Renal cortex interstitium (tissue), 11 donors: ENCODE measurements around the gene CTBP2. TPM values are rescaled to one million over a fixed set of nuclear protein-coding genes. Genes with fewer than 3 reads are reported as not detected.

Experiments
- DNase-seq, 11 donors: peaks; one replicate each; pipeline ENCODE4 v3.0.0-alpha.2; 2013; ENCODE audit warnings: low read depth in 9 of 11, low spot score in 4 of 11; ENCODE audit errors: extremely low read depth in 1 of 11
- polyA plus RNA-seq, 3 donors: library from polyadenylated mRNA; unstranded; fragments of 120-200 nt; gene quantifications; one replicate each; pipeline ENCODE4 v1.2.1, GENCODE V29; 2013; ENCODE audit not compliant: insufficient read length in 3 of 3

The CTBP2 gene
- polyA plus RNA-seq, 3 donors: 89.2 to 101 (median 93.0) TPM

GRCh38 chr10:124957404-124957947, 202.9 kb downstream of the CTBP2 start:
- DNase-seq: no peak

DNA sequence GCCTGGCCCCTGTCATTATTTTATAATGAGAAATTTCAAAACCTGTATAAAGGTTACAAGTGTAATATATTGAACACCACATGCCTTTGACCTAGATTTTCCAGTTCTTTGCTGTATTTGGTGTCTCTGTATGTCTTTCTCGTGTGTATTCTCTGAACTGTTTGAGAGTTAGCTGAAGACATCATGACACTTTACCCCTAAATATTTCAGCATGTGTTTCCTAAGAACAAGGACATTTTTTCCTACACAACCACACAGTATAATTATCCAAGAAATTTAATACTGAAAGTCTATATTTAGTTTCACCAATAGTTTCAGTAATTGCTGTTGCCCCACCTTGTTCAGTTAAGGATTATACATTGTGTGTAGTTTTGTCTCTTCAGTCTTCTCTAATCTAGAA, 203.6 kb downstream of the CTBP2 start:
- no peak for DNase-seq

DNA sequence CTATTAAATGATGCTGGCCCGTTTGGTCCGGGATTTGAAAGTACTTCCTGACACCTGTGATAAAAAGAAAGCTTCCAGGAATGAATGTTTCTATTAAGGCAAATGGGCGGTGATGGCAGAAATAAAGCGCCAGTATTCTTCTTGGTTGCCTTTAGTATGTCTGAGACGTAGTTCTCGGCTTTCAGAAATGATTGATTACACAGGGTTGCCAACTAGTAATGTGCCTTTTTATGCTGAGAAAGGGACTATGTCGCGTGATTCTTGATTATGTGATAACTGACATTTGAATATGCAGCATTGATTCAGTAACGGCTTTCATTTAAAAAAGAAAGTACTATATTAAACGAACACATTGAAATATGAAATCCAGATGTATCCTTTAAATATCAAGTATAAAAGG, 204.5 kb downstream of the CTBP2 start:
- no peak for DNase-seq

DNA sequence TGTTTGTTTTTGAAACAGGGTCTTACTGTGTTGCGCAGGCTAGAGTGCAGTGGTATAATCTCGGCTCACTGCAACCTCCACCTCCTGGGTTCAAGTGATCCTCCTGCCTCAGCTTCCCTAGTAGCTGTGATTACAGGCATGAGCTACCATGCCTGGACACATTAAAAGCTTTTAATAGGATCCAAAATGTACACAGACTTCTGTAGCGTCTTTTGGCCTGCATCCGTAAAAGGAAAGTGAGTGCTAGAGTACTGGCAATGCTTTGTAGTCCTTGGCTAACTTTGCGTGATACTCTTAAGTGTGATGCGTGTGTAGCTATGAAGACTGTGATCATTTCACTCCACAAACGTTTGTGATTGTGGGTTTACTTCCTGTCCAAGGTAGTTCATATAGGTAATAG, 205.1 kb downstream of the CTBP2 start:
- no peak for DNase-seq

GRCh38 chr10:124953421-124953820, 206.9 kb downstream of the CTBP2 start:
- DNase-seq: no peak

DNA sequence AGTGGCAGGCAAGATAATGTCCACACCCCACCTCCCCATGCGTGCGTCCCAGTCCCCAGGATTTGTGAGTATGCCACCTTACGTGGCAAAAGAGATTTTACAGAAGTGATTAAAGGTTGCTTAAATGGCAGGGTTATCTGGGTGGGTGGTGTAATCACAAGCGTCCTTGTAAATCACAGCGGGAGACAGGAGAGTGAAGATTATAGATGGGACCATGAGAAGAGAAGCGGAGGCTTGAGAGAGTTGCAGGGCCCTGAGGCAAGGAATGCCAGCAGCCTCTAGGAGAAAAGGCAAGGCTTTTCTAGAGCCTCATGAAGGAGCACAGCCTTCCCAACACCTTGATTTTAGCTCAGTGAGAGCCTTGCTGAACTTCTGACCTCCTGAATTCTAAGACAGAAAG, 208.2 kb downstream of the CTBP2 start:
- DNase-seq: no peak

DNA sequence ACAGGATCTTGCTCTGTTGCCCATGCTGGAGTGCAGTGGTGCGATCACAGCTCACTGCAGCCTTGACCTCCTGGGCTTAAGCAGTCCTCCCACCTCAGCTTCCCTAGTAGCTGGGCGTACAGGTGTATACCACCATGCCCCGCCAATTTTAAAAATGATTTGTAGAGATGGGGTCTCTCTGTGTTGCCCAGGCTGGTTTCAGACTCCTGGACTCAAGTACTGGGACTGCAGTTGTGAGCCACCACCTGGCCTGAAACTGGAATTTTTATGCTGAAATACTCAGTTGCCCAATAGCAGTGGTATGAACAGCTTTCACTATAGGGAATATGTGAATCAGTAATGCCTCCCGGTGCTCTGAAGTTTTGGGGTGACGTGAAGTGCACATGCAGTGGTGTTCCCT, 210.8 kb downstream of the CTBP2 start:
- no peak for DNase-seq

- DNase-seq: peak in 1 of 11 donors; percentile 12
These were observed 213.4 kb downstream of the CTBP2 start for GRCh38 chr10:124946945-124947344.

DNA sequence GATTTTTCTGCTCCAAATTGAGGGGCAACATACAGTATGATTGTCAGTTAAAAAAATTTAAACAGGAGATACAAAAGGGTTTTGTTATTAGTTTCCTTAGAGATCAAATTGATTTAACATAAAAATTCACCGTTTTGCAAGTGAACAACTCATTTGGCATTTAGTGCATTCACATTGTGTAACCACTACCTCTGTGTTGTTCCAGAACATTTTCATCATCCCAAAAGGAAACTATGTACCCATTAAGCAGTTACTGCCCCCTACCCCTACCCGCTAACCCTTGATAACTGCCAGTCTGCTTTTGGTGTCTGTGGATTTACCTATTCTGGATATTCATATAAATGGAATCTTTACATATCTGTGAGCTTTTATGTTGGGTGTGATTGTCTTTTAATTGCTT, 215.4 kb downstream of the CTBP2 start:
- no peak for DNase-seq

- DNase-seq: peak in 2 of 11 donors; percentile 9 to 20
These were observed 216.9 kb downstream of the CTBP2 start for GRCh38 chr10:124943301-124944092.

- DNase-seq: no peak
These were observed 217.8 kb downstream of the CTBP2 start for GRCh38 chr10:124942317-124943169.

DNA sequence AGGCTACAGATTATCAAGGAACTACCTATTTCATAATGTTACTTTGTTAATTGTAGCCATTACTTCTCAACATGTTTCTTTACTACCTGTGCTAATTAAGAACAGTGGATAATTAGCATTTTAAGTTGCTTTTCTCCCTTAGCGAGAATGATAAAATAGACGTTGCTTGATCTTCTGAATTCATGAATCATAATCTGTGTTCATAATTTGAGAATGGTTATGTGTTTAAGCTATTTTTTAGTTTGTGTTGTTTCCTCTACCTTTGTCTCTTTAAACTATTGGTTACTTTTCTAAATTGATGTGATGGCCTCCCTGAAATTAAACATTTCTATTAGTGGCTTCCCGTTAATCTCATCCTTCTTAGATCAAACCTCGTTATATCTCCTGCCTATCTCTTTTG, 218.5 kb downstream of the CTBP2 start, which contains the start of gene ZRANB1:
TSS of gene ZRANB1 (plus strand) at position 301 of the 400 bp plus-strand sequence. CDS start 371 bp downstream, outside the sequence.
- no peak for DNase-seq

DNA sequence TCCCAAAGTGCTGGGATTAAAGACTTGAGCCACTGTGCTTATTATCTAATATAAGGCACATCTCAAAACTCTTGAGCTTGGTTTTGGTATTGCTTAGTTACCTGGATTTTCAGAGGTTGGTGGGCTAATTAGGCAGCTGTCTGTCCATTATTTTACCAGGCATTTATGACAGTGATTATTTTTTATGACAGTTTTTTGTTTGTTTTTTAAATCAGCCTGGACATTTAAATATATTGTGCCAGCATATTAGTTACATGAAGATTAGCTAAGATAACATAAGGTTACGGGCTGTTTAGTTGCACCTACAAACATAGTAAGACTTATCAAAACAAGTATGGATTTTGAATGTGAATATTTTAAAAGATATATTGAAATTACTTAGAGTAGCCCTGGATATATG, 221.1 kb downstream of the CTBP2 start:
- DNase-seq: no peak

- DNase-seq: no peak
These were observed 223.6 kb downstream of the CTBP2 start for GRCh38 chr10:124936813-124937212.

GRCh38 chr10:124935946-124936345, 224.4 kb downstream of the CTBP2 start:
- DNase-seq: no peak

Other genes starting within 250 kb of the CTBP2 start
- 10 to 100 TPM; 24.2 to 32.6 (median 27.0) TPM for gene ZRANB1, start 218.4 kb downstream of the CTBP2 start, polyA plus RNA-seq